GM13976 (cell line): Measurements from ENCODE around the gene OLAH.

Experiments
- DNase-seq: peaks from one replicate; pipeline ENCODE4 v3.0.0; 2012; ENCODE audit warnings: low spot score
- in situ Hi-C: fragments of 300-500 bp; cut with MboI; formaldehyde crosslinking; loops from one replicate; pipeline ENCODE4 v1.12.0; 2022; ENCODE audit warnings: low sequenced_read_pairs, mixed read lengths, inconsistent platforms; ENCODE audit not compliant: unreplicated experiment
- TF ChIP-seq, protein P1 (sequence below): IDR thresholded peaks from 2 replicates; pipeline ENCODE4 v1.5.1; 2012; ENCODE audit warnings: borderline replicate concordance, mild to moderate bottlenecking; ENCODE audit not compliant: insufficient read depth; ENCODE audit errors: extremely low read depth, missing control alignments, control extremely low read depth

Gene OLAH

DNA sequence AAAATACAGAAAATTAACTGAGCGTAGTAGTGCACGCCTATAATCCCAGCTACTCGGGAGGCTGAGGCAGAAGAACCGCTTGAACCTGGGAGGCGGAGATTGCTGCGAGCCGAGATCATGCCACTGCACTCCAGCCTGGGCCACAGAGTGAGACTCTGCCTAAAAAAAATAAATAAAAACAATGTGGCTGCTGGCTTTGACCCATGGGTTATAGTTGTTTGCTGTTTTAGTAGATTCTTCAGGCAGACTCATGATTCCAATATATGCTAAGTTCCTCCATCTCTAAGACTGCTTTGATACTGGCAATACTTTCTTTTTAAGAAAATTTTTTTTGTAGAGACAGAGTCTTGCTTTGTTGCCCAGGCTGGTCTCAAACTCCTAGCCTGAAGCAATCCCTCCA, 8.4 kb downstream of the OLAH start:
- TF ChIP-seq, protein P1, sequence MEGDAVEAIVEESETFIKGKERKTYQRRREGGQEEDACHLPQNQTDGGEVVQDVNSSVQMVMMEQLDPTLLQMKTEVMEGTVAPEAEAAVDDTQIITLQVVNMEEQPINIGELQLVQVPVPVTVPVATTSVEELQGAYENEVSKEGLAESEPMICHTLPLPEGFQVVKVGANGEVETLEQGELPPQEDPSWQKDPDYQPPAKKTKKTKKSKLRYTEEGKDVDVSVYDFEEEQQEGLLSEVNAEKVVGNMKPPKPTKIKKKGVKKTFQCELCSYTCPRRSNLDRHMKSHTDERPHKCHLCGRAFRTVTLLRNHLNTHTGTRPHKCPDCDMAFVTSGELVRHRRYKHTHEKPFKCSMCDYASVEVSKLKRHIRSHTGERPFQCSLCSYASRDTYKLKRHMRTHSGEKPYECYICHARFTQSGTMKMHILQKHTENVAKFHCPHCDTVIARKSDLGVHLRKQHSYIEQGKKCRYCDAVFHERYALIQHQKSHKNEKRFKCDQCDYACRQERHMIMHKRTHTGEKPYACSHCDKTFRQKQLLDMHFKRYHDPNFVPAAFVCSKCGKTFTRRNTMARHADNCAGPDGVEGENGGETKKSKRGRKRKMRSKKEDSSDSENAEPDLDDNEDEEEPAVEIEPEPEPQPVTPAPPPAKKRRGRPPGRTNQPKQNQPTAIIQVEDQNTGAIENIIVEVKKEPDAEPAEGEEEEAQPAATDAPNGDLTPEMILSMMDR, result no peak
- in situ Hi-C loops, result no loop called here
- no peak for DNase-seq

DNA sequence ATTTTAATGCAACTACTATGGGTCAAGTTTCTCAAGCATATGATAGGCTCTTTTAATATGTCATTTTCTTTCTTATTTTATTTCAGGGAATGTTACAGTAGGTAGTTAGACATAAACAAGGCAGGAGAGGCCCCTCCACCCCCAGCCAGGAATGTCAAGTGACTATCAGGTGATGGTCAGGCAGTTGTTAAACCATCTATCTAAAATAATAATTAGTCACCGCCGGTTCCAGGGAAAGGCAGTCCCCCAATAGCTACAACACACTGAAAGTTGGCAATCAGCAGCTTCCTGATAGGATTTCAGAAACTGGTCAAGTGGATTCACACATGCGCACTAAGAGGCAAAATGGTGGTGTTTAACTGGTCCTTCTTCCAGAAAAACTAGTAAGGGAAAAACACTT, 9.3 kb downstream of the OLAH start:
- in situ Hi-C loops, result no loop called here
- TF ChIP-seq, protein P1, result no peak
- no peak for DNase-seq

DNA sequence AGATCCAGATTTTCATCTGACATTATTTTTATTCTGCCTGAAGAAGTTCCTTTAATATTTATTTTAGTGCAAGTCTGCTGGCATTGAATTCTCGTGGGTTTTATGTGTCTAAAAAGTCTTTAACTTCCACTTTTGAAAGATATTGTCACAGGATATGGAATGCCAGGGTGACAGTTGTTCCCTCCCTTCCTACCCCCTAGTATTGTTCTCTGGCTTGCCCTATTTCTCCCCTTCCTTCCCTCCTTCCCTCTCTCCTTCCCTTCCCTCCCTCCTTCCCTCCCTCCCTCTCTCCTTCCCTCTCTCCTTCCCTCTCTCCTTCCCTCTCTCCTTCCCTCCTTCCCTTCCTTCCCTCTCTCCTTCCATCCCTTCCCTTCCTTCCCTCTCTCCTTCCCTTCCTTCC, 14.9 kb downstream of the OLAH start:
- in situ Hi-C loops, result no loop called here
- no peak for DNase-seq
- TF ChIP-seq, protein P1, result no peak

- TF ChIP-seq, protein P1, result no peak
- no peak for DNase-seq
- in situ Hi-C loops, result no loop called here
Observed at GRCh38 chr10:15059914-15060313, 16.2 kb downstream of the OLAH start.

GRCh38 chr10:15060638-15061037, 16.9 kb downstream of the OLAH start:
- no peak for DNase-seq
- in situ Hi-C loops, result no loop called here
- TF ChIP-seq, protein P1, result no peak

- TF ChIP-seq, protein P1, result no peak
- in situ Hi-C loops, result no loop called here
- no peak for DNase-seq
Observed at GRCh38 chr10:15067154-15067553, 23.4 kb downstream of the OLAH start.

DNA sequence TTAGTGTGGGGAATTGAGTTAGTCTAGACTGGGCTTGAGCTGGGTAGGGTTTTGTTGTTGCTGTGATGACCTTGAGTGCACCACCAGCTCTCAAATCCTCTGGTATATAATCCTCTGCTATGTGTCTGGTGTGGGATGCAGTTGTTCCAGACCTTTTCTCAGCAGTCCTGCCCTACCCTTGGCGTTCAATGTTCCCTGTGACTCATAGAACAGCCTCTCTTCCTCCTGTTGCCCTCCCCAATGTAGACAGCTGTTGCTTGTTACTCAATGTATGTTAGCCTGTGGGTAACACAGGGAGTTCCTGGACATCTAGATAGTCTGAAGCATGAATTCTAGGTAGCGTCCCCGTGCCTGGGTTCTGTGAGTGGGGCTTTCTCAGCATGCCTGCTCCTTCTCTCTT, 25.1 kb downstream of the OLAH start:
- in situ Hi-C loops, result no loop called here
- TF ChIP-seq, protein P1, result no peak
- DNase-seq, result no peak
